K562 (cell line): ENCODE data around the gene HOXC10. TPM values are rescaled to one million over a fixed set of nuclear protein-coding genes. Genes with fewer than 3 reads are reported as not detected.

ENCODE experiments used
- ATAC-seq: fragments of 200-7000 bp; cut with Tn5 transposase; 3 replicates; pipeline ENCODE4 v1.9.1; 2020; ENCODE audit warnings: moderate library complexity
- BruUV-seq: library from RNA; stranded (reverse); fragments of 400-500 nt; replicated peaks from 2 replicates; lab custom pipeline; 2021; lab: Mats Ljungman, UMichigan
- CTCF ChIA-PET: fragments of 300-600 bp; formaldehyde crosslinking; extraction: SDS; loops from one replicate; lab custom pipeline; 2021; ENCODE audit warnings: low intra/inter-chr PET ratio; lab: Yijun Ruan, JAX
- POLR2A ChIA-PET: fragments of 300-600, 350-650 bp; sonication (Branson Sonifier 250); formaldehyde crosslinking; extraction: SDS; loops from one replicate; lab custom pipeline; 2021; ENCODE audit warnings: antibody characterized with exemption, inconsistent platforms; lab: Yijun Ruan, JAX
- DNase-seq, 4 experiments: peaks; one replicate each; pipeline versions ENCODE4 v3.0.0 to v3.0.0-alpha.2; 2011 to 2018; ENCODE audit warnings: low spot score in 3 of 4, mixed read lengths in 3 of 4; ENCODE audit errors: extremely low read depth in 1 of 4
- FAIRE-seq: peaks from 2 replicates; lab custom pipeline; 2011; peaks lifted over from hg19 to GRCh38; lab: Jason Lieb, UNC
- H2AFZ ChIP-seq: 2 replicates; pipeline ENCODE4 v1.6.0; 2011; ENCODE audit warnings: low read depth, low read length, control low read depth, inconsistent platforms
- H3K27ac ChIP-seq: fragments of 200-600 bp; 3 replicates; pipeline ENCODE4 v1.8.0; 2011; ENCODE audit warnings: low read depth, mild to moderate bottlenecking, control low read depth, inconsistent platforms, low read length, moderate library complexity, mixed read lengths; ENCODE audit errors: extremely low read depth
- H3K27me3 ChIP-seq, 2 experiments: fragments of 300-600 bp in 1 of 2; 2 replicates in 1 of 2; 3 replicates in 1 of 2; pipeline versions ENCODE4 v1.6.0 to v1.8.0; 2011; ENCODE audit warnings: inconsistent platforms in 2 of 2, low read length in 2 of 2, mild to moderate bottlenecking in 1 of 2, mixed read lengths in 1 of 2, moderate library complexity in 1 of 2; ENCODE audit not compliant: control insufficient read depth in 2 of 2, insufficient read depth in 2 of 2
- H3K36me3 ChIP-seq: fragments of 300-600 bp; 3 replicates; pipeline ENCODE4 v1.8.0; 2011; ENCODE audit warnings: mild to moderate bottlenecking, low read length, inconsistent platforms; ENCODE audit not compliant: control insufficient read depth, insufficient read depth
- H3K4me1 ChIP-seq, 2 experiments: fragments of 200-600 bp in 1 of 2; replicated peaks in 1 of 2; 2 replicates in 1 of 2; 3 replicates in 1 of 2; pipeline versions ENCODE4 v1.5.1 to v1.8.0; 2011; ENCODE audit warnings: inconsistent platforms in 2 of 2, low read length in 2 of 2, mild to moderate bottlenecking in 1 of 2, mixed read lengths in 1 of 2, moderate library complexity in 1 of 2; ENCODE audit not compliant: control insufficient read depth in 2 of 2, insufficient read depth in 2 of 2
- H3K4me2 ChIP-seq: 2 replicates; pipeline ENCODE4 v1.6.1; 2011; ENCODE audit warnings: low read length, control low read depth, inconsistent platforms, mixed read lengths; ENCODE audit not compliant: insufficient read depth
- H3K4me3 ChIP-seq: fragments of 200-600 bp; sonication (generic), shearing (Covaris generic); 2 replicates; pipeline ENCODE4 v1.5.1; 2016; ENCODE audit warnings: control low read depth, inconsistent platforms
- H3K79me2 ChIP-seq: fragments of 200-600 bp; 3 replicates; pipeline ENCODE4 v1.8.0; 2011; ENCODE audit warnings: low read length, inconsistent platforms; ENCODE audit not compliant: control insufficient read depth, insufficient read depth
- H3K9ac ChIP-seq, 2 experiments: 2 replicates each; pipeline versions ENCODE4 v1.6.0 to v1.6.1; 2011; ENCODE audit warnings: low read depth in 2 of 2, low read length in 2 of 2, control low read depth in 1 of 2, inconsistent platforms in 1 of 2, mild to moderate bottlenecking in 1 of 2, mixed read lengths in 1 of 2; ENCODE audit not compliant: insufficient read depth in 1 of 2
- H3K9me1 ChIP-seq: one replicate; pipeline ENCODE4 v1.6.0; 2011; ENCODE audit warnings: inconsistent platforms, mild to moderate bottlenecking, low read length, moderate library complexity; ENCODE audit not compliant: control insufficient read depth, insufficient read depth
- H3K9me3 ChIP-seq: replicated peaks from 2 replicates; pipeline ENCODE4 v1.5.1; 2011; ENCODE audit warnings: low read depth, low read length, inconsistent platforms; ENCODE audit not compliant: control insufficient read depth, insufficient read depth
- H4K20me1 ChIP-seq: replicated peaks from 2 replicates; pipeline ENCODE4 v1.6.1; 2011; ENCODE audit warnings: low read length, inconsistent platforms, mixed read lengths; ENCODE audit not compliant: control insufficient read depth, insufficient read depth
- DDX20 ChIP-seq: fragments of 450-650 bp; IDR thresholded peaks from 2 replicates; pipeline ENCODE4 v1.6.1; 2016; ENCODE audit warnings: missing genetic modification characterization, low read depth, mild to moderate bottlenecking, missing compliant biosample characterization, moderate library complexity
- DIDO1 ChIP-seq: fragments of 450-650 bp; IDR thresholded peaks from 2 replicates; pipeline ENCODE4 v1.6.1; 2016; ENCODE audit warnings: low read depth, missing biosample characterization, missing genetic modification characterization
- GABPB2 ChIP-seq: fragments of 250-450 bp; sonication (Bioruptor Pico); conservative IDR thresholded peaks from 2 replicates; pipeline ENCODE4 v1.5.1; 2021; ENCODE audit warnings: mild to moderate bottlenecking
- ILF3 ChIP-seq: fragments of 450-650 bp; IDR thresholded peaks from 2 replicates; pipeline ENCODE4 v1.6.1; 2018; ENCODE audit warnings: antibody characterized with exemption, mild to moderate bottlenecking, moderate library complexity, borderline replicate concordance
- PYGO2 ChIP-seq: fragments of 450-650 bp; IDR thresholded peaks from 2 replicates; pipeline ENCODE4 v1.6.1; 2016; ENCODE audit warnings: mild to moderate bottlenecking, missing genetic modification characterization, moderate library complexity, missing compliant biosample characterization
- SAFB2 ChIP-seq: fragments of 200-400 bp; formaldehyde crosslinking; IDR thresholded peaks from 2 replicates; pipeline ENCODE4 v1.6.1; 2018; ENCODE audit warnings: borderline replicate concordance, low read length, low read depth, moderate library complexity; ENCODE audit not compliant: severe bottlenecking
- SNIP1 ChIP-seq: fragments of 450-650 bp; IDR thresholded peaks from 2 replicates; pipeline ENCODE4 v1.7.1; 2017; ENCODE audit warnings: low read depth, mild to moderate bottlenecking
- ZBTB33 ChIP-seq: sonication (generic); formaldehyde crosslinking; IDR thresholded peaks from 2 replicates; pipeline ENCODE4 v1.8.1; 2023; ENCODE audit warnings: mild to moderate bottlenecking, missing genetic modification reagents
- ZNF639 ChIP-seq, 2 experiments: fragments of 200-800 bp in 1 of 2; sonication (Bioruptor generic) in 1 of 2; sonication (generic) in 1 of 2; formaldehyde crosslinking in 1 of 2; IDR thresholded peaks in 1 of 2; conservative IDR thresholded peaks in 1 of 2; 2 replicates each; pipeline versions ENCODE4 v1.5.0 to v1.6.1; 2016 to 2020; ENCODE audit warnings: missing compliant biosample characterization in 1 of 2, missing genetic modification characterization in 1 of 2, missing genetic modification reagents in 1 of 2
- WGBS: fragments of 100-300 bp; shearing (Covaris generic); methylation state at CpG from one replicate; pipeline ENCODE4 v1.1.6; 2016; ENCODE audit warnings: low coverage, mixed read lengths; ENCODE audit not compliant: insufficient coverage; ENCODE audit errors: missing lambda C conversion rate; 5-methylcytosine and 5-hydroxymethylcytosine counted together
- in situ Hi-C: fragments of 300-500 bp; cut with MboI; formaldehyde crosslinking; loops from 4 replicates; pipeline ENCODE4 v1.15.0; 2018; ENCODE audit warnings: inconsistent platforms, mixed read lengths
- intact Hi-C: fragments of 100-400 bp; cut with micrococcal nuclease; formaldehyde crosslinking; loops from 2 replicates; pipeline ENCODE4 v1.14.2; 2022
- polyA plus RNA-seq, 8 experiments: library from polyadenylated mRNA; depleted of rRNA in 4 of 8; stranded (reverse) in 5 of 8; unstranded in 3 of 8; fragments of >200 nt; fragmentation: Nextera tagmentation in 2 of 8; fragmentation: Illumina TruSeq in 1 of 8; extraction: Ambion mirVana in 2 of 8; extraction: Trizol in 1 of 8; gene quantifications; 2 replicates each; pipeline versions ENCODE4 v1.2.1 to v1.2.3, GENCODE V29; 2011 to 2014; ENCODE audit warnings: inconsistent platforms in 1 of 8, missing spikeins in 1 of 8
- total RNA-seq, 7 experiments: library from RNA; depleted of rRNA in 6 of 7; stranded (reverse); fragments of >200 nt in 6 of 7; fragmentation: Illumina TruSeq in 2 of 7; extraction: Trizol in 2 of 7; gene quantifications; 2 replicates each; pipeline versions ENCODE4 v1.2.1 to v1.2.3, GENCODE V29; 2011 to 2021; ENCODE audit warnings: low replicate concordance in 1 of 7
- TF ChIP-seq, protein P1 (sequence below): fragments of 450-650 bp; formaldehyde crosslinking; IDR thresholded peaks from 2 replicates; pipeline ENCODE4 v1.4.0; 2020; ENCODE audit warnings: mild to moderate bottlenecking
- TF ChIP-seq, protein P2 (sequence below): fragments of 250-450 bp; sonication (Bioruptor Pico); IDR thresholded peaks from 2 replicates; pipeline ENCODE4 v1.4.0; 2020; ENCODE audit warnings: mild to moderate bottlenecking, moderate library complexity, borderline replicate concordance
- TF ChIP-seq, protein P3 (sequence below): fragments of 450-650 bp; formaldehyde crosslinking; IDR thresholded peaks from 2 replicates; pipeline ENCODE4 v1.4.0; 2022; ENCODE audit warnings: mild to moderate bottlenecking, moderate library complexity

Gene HOXC10
- total and polyA plus RNA-seq, 9 of the 15 experiments (the other 6 are each of a cell fraction or from before 2014, with no cell fraction given) = 0.13 to 0.77 (median 0.35) TPM; not detected in 2

GRCh38 chr12:53976172-53976822 is 8.6 kb upstream of the HOXC10 start:
- FAIRE-seq (no peak), DNase-seq (no peak), ATAC-seq (no peak)
- BruUV-seq = no TSS peak
- 25% methylated on average over 18 of the region's 21 CpGs for WGBS
- H3K9me1 ChIP-seq = no peaks in the 10 kb centered on the region
- peaks cover 5% of the 10 kb centered on the region; the same call in 1 of the 2 replicates for H4K20me1 ChIP-seq
- no peaks in the 10 kb centered on the region for H3K79me2 ChIP-seq
- H3K4me1 ChIP-seq = peaks cover 2 to 25% of the 10 kb centered on the region in 2 experiments; a peak in 2 of 5 replicates
- H3K4me2 ChIP-seq = no peak overlapping the region
- in situ Hi-C loops = no loop called here
- H3K27me3 ChIP-seq = peaks cover 43 to 56% of the 10 kb centered on the region in 2 experiments
- no peak overlapping the region for H2AFZ ChIP-seq
- ChIA-PET POLR2A (interaction anchor here (0.9 to 1.9 kb wide), 4 partner anchors 12 to 248 kb away, joined by 3 to 11 read pairs (median 3); partner anchors contain the start of gene HOXC9), CTCF (no interaction called here)
- H3K36me3 ChIP-seq = no peaks in the 10 kb centered on the region
- H3K4me3 ChIP-seq = no peak overlapping the region
- no peaks in the 10 kb centered on the region for H3K9me3 ChIP-seq
- intact Hi-C loops = no loop called here
- no peak overlapping the region for H3K27ac ChIP-seq
- peak overlapping the region in 1 of 2 experiments; percentile 76; a peak in 2 of 4 replicates for H3K9ac ChIP-seq
- TF ChIP-seq, protein P1, sequence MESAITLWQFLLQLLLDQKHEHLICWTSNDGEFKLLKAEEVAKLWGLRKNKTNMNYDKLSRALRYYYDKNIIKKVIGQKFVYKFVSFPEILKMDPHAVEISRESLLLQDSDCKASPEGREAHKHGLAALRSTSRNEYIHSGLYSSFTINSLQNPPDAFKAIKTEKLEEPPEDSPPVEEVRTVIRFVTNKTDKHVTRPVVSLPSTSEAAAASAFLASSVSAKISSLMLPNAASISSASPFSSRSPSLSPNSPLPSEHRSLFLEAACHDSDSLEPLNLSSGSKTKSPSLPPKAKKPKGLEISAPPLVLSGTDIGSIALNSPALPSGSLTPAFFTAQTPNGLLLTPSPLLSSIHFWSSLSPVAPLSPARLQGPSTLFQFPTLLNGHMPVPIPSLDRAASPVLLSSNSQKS (CRISPR knock-in tag) = no peak
- TF ChIP-seq DIDO1 (tag) = no peak
- no peak for TF ChIP-seq ILF3
- TF ChIP-seq ZNF639 (CRISPR knock-in tag; conservative IDR thresholded peaks at IDR 0.05 in 1 of 2, IDR thresholded peaks at IDR 0.05 in 1 of 2) = no peak
- TF ChIP-seq, protein P2, sequence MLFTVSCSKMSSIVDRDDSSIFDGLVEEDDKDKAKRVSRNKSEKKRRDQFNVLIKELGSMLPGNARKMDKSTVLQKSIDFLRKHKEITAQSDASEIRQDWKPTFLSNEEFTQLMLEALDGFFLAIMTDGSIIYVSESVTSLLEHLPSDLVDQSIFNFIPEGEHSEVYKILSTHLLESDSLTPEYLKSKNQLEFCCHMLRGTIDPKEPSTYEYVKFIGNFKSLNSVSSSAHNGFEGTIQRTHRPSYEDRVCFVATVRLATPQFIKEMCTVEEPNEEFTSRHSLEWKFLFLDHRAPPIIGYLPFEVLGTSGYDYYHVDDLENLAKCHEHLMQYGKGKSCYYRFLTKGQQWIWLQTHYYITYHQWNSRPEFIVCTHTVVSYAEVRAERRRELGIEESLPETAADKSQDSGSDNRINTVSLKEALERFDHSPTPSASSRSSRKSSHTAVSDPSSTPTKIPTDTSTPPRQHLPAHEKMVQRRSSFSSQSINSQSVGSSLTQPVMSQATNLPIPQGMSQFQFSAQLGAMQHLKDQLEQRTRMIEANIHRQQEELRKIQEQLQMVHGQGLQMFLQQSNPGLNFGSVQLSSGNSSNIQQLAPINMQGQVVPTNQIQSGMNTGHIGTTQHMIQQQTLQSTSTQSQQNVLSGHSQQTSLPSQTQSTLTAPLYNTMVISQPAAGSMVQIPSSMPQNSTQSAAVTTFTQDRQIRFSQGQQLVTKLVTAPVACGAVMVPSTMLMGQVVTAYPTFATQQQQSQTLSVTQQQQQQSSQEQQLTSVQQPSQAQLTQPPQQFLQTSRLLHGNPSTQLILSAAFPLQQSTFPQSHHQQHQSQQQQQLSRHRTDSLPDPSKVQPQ = no peak
- TF ChIP-seq, protein P3, sequence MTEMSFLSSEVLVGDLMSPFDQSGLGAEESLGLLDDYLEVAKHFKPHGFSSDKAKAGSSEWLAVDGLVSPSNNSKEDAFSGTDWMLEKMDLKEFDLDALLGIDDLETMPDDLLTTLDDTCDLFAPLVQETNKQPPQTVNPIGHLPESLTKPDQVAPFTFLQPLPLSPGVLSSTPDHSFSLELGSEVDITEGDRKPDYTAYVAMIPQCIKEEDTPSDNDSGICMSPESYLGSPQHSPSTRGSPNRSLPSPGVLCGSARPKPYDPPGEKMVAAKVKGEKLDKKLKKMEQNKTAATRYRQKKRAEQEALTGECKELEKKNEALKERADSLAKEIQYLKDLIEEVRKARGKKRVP (CRISPR knock-in tag) = no peak
- no peak for TF ChIP-seq DDX20 (tag)
- no peak for TF ChIP-seq ZBTB33
- TF ChIP-seq PYGO2 (tag) = no peak
- TF ChIP-seq SAFB2 = no peak
- TF ChIP-seq GABPB2 (CRISPR knock-in tag) = no peak
- TF ChIP-seq SNIP1 = no peak
